Astrocyte (in vitro differentiated cells and primary cell): ENCODE results near the gene PRXL2B.

Experiments
- EZH2 ChIP-seq: IDR thresholded peaks from 2 replicates; pipeline ENCODE4 v1.6.1; 2012; ENCODE audit warnings: mild to moderate bottlenecking, low read length, inconsistent platforms; ENCODE audit not compliant: insufficient read depth
- TF ChIP-seq, protein P1 (sequence below): IDR thresholded peaks from 2 replicates; pipeline ENCODE4 v1.5.1; 2011; ENCODE audit warnings: low read depth, mild to moderate bottlenecking, inconsistent platforms, low read length, moderate library complexity; ENCODE audit not compliant: insufficient read depth

DNA sequence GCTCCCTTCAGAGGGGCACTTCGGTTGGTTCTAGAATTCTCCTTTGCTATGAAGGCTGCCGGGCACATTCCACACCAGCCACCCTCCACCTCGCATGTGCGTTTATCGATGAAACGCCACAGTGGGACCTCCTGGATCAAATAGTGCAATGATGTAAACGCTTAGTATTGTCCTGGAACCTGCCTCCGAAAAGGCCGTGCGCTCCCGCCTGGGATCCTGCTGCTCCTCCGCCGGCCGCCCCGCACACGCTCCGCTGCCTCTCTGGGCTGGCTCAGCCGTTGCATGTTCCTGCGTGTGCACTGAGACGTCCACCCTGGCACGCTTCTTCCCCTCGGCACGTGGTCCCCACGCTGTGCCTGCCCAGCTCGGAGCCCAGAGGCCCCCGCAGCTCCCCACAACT lies 34.4 kb upstream of the PRXL2B start:
- TF ChIP-seq, protein P1, sequence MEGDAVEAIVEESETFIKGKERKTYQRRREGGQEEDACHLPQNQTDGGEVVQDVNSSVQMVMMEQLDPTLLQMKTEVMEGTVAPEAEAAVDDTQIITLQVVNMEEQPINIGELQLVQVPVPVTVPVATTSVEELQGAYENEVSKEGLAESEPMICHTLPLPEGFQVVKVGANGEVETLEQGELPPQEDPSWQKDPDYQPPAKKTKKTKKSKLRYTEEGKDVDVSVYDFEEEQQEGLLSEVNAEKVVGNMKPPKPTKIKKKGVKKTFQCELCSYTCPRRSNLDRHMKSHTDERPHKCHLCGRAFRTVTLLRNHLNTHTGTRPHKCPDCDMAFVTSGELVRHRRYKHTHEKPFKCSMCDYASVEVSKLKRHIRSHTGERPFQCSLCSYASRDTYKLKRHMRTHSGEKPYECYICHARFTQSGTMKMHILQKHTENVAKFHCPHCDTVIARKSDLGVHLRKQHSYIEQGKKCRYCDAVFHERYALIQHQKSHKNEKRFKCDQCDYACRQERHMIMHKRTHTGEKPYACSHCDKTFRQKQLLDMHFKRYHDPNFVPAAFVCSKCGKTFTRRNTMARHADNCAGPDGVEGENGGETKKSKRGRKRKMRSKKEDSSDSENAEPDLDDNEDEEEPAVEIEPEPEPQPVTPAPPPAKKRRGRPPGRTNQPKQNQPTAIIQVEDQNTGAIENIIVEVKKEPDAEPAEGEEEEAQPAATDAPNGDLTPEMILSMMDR: no peak
- TF ChIP-seq EZH2: no peak
